NCI-H526 (cell line): ENCODE data around the gene JAM3.

Experiments used
- DNase-seq, 2 experiments: peaks; one replicate each; lab custom pipeline; 2025; lab: John Stamatoyannopoulos, UW

Gene JAM3

GRCh38 chr11:134145715-134146114 lies 76.8 kb downstream of the JAM3 start:
- no peak for DNase-seq

- DNase-seq: no peak
These were observed 77.7 kb downstream of the JAM3 start for GRCh38 chr11:134146598-134146997.

- DNase-seq: no peak
These were observed 80.5 kb downstream of the JAM3 start for GRCh38 chr11:134149371-134149770.

GRCh38 chr11:134150195-134150903 lies 81.5 kb downstream of the JAM3 start:
- DNase-seq: no peak

GRCh38 chr11:134151083-134151747 lies 82.3 kb downstream of the JAM3 start:
- DNase-seq: no peak

- DNase-seq: no peak
These were observed 83.8 kb downstream of the JAM3 start for GRCh38 chr11:134152696-134153095.

GRCh38 chr11:134153147-134153905 lies 84.5 kb downstream of the JAM3 start:
- DNase-seq: no peak

- DNase-seq: no peak
These were observed 85.6 kb downstream of the JAM3 start for GRCh38 chr11:134154441-134154840.

- no peak for DNase-seq
These were observed 86.6 kb downstream of the JAM3 start for GRCh38 chr11:134155456-134155855.

GRCh38 chr11:134155946-134156865 lies 87.3 kb downstream of the JAM3 start:
- no peak for DNase-seq

GRCh38 chr11:134157451-134157850 lies 88.6 kb downstream of the JAM3 start:
- no peak for DNase-seq

GRCh38 chr11:134158023-134158422 lies 89.2 kb downstream of the JAM3 start:
- no peak for DNase-seq

GRCh38 chr11:134159652-134160051 lies 90.8 kb downstream of the JAM3 start:
- no peak for DNase-seq

GRCh38 chr11:134164490-134165370 lies 95.9 kb downstream of the JAM3 start:
- peak; percentile 38 to 62 for DNase-seq

GRCh38 chr11:134170177-134170918 lies 101.5 kb downstream of the JAM3 start:
- no peak for DNase-seq

GRCh38 chr11:134170919-134171281 lies 102.0 kb downstream of the JAM3 start:
- DNase-seq: no peak

GRCh38 chr11:134171951-134172350 lies 103.1 kb downstream of the JAM3 start:
- DNase-seq: no peak

GRCh38 chr11:134173296-134173695 lies 104.4 kb downstream of the JAM3 start:
- DNase-seq: no peak

GRCh38 chr11:134176284-134176683 lies 107.4 kb downstream of the JAM3 start:
- no peak for DNase-seq

GRCh38 chr11:134178032-134178674 lies 109.3 kb downstream of the JAM3 start:
- no peak for DNase-seq
